GM12891 (cell line): ENCODE data around the gene PMAIP1.

Experiments
- PAX5 ChIP-seq: IDR thresholded peaks from 2 replicates; pipeline ENCODE4 v1.6.1; 2011; ENCODE audit warnings: low read length, moderate library complexity, mild to moderate bottlenecking; ENCODE audit not compliant: insufficient read depth, severe bottlenecking
- POLR2A ChIP-seq: IDR thresholded peaks from 2 replicates; pipeline ENCODE4 v1.6.1; 2011; ENCODE audit warnings: low read depth, low read length, control low read depth
- POLR2AphosphoS5 ChIP-seq: IDR thresholded peaks from 2 replicates; pipeline ENCODE4 v1.6.1; 2011; ENCODE audit warnings: low read depth, low read length, control low read depth
- TAF1 ChIP-seq: IDR thresholded peaks from 2 replicates; pipeline ENCODE4 v1.6.1; 2011; ENCODE audit warnings: low read depth, low read length, control low read depth

- TF ChIP-seq POLR2A = no peak
- TF ChIP-seq POLR2AphosphoS5 = no peak
- TF ChIP-seq TAF1 = no peak
- no peak for TF ChIP-seq PAX5
These were observed 21.2 kb upstream of the PMAIP1 start for GRCh38 chr18:59878644-59879043.
